GM18519 (cell line): ENCODE data around the gene FAM98A.

ENCODE experiments used
- ATAC-seq: cut with Tn5 transposase; IDR thresholded peaks from one replicate; pipeline ENCODE4 v1.9.1; 2021; ENCODE audit warnings: mild to moderate bottlenecking, moderate library complexity; ENCODE audit not compliant: unreplicated experiment, low FRiP score

The FAM98A gene

DNA sequence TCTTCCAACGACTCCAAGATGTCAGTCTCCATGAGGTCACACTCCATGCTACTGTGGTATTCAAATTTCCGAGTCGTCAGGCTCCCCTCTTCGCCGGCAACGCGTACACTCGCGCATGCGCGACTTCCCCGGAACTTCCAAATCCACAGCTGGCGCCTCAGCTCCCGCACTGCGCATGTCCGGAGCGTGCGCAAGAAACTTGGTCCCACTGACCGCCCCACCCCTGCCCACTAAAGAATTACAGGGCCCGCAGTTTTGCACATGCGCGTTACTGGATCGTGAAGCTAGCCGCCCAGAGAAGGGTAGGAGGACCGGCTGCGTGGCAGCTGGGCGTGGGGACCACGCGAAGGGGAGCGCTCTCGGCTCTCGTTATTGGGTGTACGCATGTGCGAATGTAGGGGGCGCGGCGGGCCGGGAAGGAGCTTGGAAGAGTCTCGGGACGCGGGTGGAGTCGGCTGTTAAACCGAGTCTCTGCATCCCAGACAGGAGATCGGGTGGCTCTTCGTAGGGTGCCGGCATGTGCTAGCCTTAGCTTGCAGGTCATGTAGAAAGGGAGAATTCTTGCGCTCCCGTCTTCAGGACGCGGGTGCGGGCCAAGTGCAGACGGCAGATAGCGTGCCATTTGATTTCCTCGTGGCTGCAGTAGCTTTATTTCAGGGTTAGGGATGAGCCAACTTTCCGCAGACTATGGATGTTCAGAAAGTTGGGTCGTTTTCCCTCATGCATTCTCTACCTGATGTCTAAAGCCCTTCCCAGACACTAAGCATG is at the start of gene FAM98A:
FAM98A (minus strand) TSS at position 125 of the 768 bp plus-strand sequence; CDS start at position 47, 78 bp downstream.
- ATAC-seq, result peak; percentile 78

DNA sequence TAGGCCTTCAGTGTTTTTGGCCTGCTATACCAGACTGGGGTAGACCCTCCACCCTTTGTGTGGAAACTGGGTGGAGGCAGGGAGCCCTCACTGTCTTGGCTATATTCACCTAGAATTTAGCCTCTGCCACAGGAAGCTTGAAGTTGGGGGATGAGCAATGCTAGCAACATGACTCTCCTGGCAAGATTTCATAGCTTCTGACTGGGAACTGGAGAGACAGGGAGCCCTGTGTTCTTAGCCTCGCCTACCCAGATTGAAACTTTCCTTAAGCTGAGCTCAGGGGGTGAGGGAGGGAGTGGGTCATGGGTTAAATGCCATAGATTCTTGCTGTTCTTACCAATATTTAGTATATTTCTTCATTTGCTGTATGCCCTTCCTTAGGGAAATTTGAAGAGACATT is 46.8 kb upstream of the FAM98A start:
- ATAC-seq, result no peak

- no peak for ATAC-seq
Observed at GRCh38 chr2:33644215-33644614, 45.1 kb upstream of the FAM98A start.

DNA sequence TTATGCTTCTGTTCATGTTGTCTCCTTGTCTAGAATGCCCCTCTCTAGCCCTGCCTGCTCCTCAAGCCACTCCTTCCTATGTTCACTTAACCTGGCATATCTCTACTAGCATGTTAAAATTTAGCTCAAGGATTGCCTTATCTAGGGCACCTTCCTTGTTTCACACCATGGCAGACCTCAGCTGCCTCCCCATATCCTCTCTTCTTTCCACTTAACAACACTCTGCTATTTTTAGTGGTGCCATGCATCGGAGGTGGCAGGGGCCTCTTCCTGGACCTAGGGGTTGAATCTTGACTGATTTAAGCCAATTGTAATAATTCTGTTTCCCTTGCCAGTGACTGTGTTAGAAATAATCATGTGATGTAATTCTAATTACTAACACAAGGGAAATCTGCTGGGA is 36.9 kb upstream of the FAM98A start:
- no peak for ATAC-seq

- ATAC-seq, result no peak
Observed at GRCh38 chr2:33634261-33634910, 35.3 kb upstream of the FAM98A start.

- ATAC-seq, result no peak
Observed at GRCh38 chr2:33633315-33633714, 34.2 kb upstream of the FAM98A start.

GRCh38 chr2:33632831-33633230 is 33.7 kb upstream of the FAM98A start:
- no peak for ATAC-seq

DNA sequence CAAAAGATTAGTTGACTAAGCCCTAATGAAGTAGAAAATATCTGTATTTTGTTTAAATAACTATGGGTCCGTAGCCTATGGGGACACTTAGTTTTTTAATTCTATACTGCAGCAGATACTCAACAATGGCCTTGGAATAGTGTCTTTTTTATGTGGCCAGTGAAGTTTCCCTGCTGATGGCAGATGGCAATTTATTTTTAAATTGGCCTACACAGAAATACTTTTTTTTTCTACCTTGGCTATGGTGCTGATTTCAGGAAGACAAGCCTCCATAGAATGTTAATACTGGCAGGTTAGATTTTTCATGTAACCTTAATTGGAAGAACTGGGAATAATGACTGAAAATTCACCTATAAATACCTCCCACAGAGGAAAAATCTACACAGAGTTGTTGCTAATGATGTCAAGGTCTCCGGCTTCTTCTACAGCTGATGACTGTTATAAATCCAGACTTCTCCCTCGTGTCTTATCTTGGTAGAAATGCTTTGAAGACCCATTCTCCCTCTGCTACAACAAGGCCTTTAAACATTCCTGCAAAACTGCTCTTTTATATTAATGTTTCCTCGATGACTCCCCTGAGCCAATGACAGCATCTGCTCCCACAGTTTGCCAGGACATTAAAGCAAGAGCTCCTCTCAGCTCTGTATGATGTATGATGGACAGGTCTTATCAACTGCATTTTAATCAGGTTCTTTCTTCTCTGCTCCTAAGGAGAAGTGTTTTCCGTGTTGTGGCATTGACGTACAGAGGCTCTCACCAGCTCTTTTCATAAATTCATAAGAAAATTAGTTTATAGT is 29.1 kb upstream of the FAM98A start:
- no peak for ATAC-seq

DNA sequence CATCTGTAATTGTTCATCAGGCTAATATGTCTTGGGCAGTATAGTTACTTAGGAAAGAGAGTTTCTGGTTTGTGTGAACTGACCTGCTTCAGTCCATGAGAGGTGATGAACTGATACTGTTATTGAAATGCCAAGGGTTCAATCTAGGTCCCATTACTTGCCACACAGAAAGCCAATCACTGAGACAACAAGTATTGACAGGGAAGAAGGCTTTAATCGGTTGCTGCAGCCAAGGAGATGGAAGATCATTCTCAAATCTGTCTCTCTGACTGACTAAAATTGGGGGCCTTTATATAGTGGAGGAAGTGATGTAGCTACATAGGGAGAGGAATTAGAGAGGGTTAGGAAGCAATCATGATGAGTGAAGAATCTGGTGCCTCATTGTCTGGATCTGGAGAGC is 19.9 kb upstream of the FAM98A start:
- ATAC-seq, result no peak

- no peak for ATAC-seq
Observed at GRCh38 chr2:33617989-33618388, 18.9 kb upstream of the FAM98A start.

GRCh38 chr2:33617401-33617800 is 18.3 kb upstream of the FAM98A start:
- ATAC-seq, result no peak

DNA sequence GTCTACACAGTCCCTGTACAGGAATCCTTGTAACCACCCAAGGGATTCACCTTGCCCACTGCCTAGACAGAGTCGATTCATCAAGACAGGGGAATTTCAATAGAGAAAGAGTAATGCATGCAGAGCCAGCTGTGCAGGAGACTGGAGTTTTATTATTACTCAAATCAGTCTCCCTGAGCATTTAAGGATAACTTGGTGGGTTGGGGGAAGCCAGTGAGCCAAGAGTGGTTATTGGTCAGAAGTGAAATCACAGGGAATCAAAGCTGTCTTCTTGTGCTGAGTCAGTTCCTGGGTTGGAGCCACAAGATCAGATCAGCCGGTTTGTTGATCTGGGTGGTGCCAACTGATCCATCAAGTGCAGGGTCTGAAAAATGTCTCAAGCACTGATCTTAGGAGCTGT is 17.8 kb upstream of the FAM98A start:
- no peak for ATAC-seq

DNA sequence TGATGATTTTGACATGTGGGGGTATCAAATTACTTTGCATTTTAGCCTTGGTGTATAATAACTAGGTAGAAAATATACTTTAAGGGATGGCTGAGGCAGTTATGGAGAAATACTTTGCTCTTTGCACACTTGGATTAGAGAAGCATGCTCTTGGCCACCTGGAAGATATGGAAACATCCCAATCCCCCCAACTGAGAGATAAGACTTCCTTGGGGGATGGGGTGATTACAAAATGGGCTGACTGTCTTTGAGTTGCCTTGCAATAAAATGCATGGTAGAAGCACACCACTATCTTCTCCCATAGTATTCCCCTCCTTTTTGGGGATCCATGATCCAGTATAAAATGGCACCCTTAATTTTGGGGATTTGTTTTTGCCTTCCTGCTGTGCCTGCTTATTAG is 15.1 kb upstream of the FAM98A start:
- ATAC-seq, result no peak

DNA sequence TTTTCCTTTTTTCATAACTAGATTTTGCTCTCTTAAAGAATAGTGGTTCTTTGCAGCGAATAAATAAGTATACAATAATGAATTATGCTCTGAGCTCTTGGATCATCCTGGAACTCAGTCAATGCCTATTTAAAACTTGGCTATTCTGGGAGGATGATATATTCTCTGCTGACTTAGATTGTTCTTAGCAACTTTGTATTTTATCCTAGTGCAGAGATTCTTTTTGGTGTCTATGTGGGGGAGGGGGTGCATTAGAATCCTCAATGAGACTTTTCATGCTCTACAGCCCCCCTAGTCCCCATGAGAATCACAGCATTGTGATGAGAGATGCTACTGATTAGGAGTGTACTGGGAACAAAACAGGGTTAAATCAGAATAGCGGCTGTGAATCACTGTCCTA is 8.8 kb upstream of the FAM98A start:
- ATAC-seq, result no peak

- ATAC-seq, result no peak
Observed at GRCh38 chr2:33607251-33607721, 8.2 kb upstream of the FAM98A start.

DNA sequence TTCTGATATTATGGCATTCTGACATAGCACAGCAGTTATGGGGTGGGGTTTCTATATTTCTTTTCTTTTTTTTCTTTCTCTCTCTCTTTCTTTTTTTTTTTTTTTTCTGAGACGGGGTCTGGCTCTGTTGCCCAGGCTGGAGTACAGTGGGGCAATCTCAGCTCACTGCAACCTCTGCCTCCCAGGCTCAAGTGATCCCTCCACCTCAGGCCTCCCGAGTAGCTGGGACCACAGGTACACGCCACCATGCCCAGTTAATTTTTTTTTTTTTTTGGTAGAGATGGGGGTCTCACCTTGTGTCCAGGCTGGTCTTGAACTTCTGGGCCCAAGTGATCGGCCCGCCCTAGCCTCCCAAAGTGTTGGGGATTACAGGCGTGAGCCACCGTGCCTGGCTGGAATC is 7.5 kb upstream of the FAM98A start:
- no peak for ATAC-seq

GRCh38 chr2:33606100-33606499 is 7.0 kb upstream of the FAM98A start:
- ATAC-seq, result no peak

DNA sequence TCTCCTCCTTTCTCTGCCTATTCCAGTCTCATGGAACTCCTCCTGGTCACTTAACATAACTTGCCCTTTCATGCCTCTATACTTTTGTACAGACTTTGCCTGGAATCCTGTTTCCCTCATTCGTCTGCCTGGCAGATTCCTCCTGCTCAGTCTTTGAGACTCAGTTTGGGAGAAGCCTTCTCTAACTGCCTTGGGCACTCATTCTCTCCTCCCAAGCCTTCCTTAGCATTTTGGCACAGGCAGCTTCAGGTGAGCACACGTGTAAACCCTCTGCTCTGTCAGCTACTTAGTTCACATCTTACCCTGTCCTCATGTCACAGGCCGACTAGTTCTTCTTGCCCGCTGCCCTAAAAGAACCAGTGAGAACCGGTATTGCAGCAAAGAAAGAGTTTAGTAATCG is 6.0 kb upstream of the FAM98A start:
- no peak for ATAC-seq

DNA sequence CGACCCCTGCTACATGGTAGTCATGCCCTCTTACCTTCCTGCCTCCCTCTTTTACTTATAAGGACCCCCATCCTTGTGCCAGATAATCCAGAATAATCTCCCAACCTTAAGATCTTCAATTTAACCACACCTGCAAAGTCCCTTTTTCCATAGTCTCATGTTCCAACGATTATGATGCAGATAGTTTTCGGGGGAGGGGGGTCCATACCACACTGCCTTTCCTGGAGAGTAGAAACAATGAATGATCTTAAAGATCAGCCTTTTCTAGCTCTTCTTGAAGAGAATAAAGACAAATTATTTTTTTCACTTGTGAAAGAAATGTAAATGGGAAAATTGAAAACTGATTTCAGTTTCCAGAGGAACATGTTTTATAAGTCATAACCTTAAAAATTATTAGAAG is 4.3 kb upstream of the FAM98A start:
- ATAC-seq, result no peak

GRCh38 chr2:33602201-33602830 is 3.2 kb upstream of the FAM98A start:
- ATAC-seq, result no peak

DNA sequence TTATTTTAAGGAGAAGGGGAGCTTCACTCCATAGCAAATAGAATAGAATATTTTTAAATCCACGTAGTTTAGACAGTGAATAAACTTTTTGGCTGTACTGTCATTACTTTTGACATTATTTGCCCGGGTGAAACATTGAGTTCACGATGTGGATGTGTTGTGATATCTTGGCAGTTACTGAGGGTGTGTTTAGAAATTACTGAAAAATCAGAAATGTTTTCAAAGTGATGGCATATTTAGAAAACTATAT is 769 bp upstream of the FAM98A start:
- no peak for ATAC-seq
